Measurements from ENCODE around the gene ADAMTS12. TPM values are rescaled to one million over a fixed set of nuclear protein-coding genes. Genes with fewer than 3 reads are reported as not detected.

ADAMTS12 gene
- total and polyA plus RNA-seq, 10 of the 15 experiments (the other 5 are each of a cell fraction or from before 2014, with no cell fraction given) = 0.11 to 35.8 (median 20.7) TPM

GRCh38 chr5:33733225-33733624 is 158.6 kb downstream of the ADAMTS12 start:
- BruUV-seq (replicated peaks) = no TSS peak
- RAD21 ChIA-PET (ENCODE audit: unreplicated experiment) = interaction anchor here (2.1 kb wide), 1 partner anchor 201 kb away, joined by 6 read pairs; no protein-coding TSS in a partner anchor
- H3K27ac ChIP-seq (ENCODE audit: control insufficient read depth, insufficient read depth) = no peak overlapping the region
- no peak for FAIRE-seq
- no peak for TF ChIP-seq HSF1 (IDR thresholded peaks at IDR 0.05; ENCODE audit: low read depth, low read length)
- TF ChIP-seq MYB (IDR thresholded peaks at IDR 0.05; ENCODE audit: borderline replicate concordance, low read depth, low read length) = no peak
- no peak for TF ChIP-seq RB1 (IDR thresholded peaks at IDR 0.05; ENCODE audit: borderline replicate concordance)
- TF ChIP-seq HCFC1 (IDR thresholded peaks at IDR 0.05; ENCODE audit: low read length) = no peak
- H3K4me1 ChIP-seq (ENCODE audit: control insufficient read depth, insufficient read depth, low read length) = no peaks in the 10 kb centered on the region
- POLR2A ChIA-PET = no interaction called here
- no peaks in the 10 kb centered on the region; the same call in 2 of the 3 replicates for H3K9me3 ChIP-seq (replicated peaks; ENCODE audit: control insufficient read depth, insufficient read depth, low read length)
- no peaks in the 10 kb centered on the region for H3K27me3 ChIP-seq (replicated peaks in 1 of 2; ENCODE audit: control insufficient read depth in 2 of 2, insufficient read depth in 2 of 2, low read length in 1 of 2)
- SMC1A ChIA-PET (ENCODE audit: uncharacterized antibody, unreplicated experiment) = interaction anchor here (2.2 kb wide), 1 partner anchor 11 kb away, joined by 7 read pairs; no protein-coding TSS in a partner anchor
- 21% methylated on average over 3 of the region's 3 CpGs for WGBS (ENCODE audit: insufficient coverage, insufficient replicate concordance, low lambda C conversion rate, missing lambda C conversion rate)
- in situ Hi-C loops (cut with MboI) = no loop called here
- no peak overlapping the region for H3K9ac ChIP-seq (ENCODE audit: control insufficient read depth, insufficient read depth, low read length)
- H4K20me1 ChIP-seq (ENCODE audit: control insufficient read depth, insufficient read depth) = no peaks in the 10 kb centered on the region
- H3K79me2 ChIP-seq (ENCODE audit: control insufficient read depth, insufficient read depth, low read length) = no peaks in the 10 kb centered on the region
- no peak for DNase-seq (ENCODE audit: low read depth, low spot score)
- H3K4me2 ChIP-seq (ENCODE audit: control insufficient read depth, insufficient read depth) = no peak overlapping the region
- CTCF ChIA-PET = interaction anchor here (0.8 kb wide), 1 partner anchor 12 kb away, joined by 4 read pairs; no protein-coding TSS in a partner anchor
- intact Hi-C loops (cut with micrococcal nuclease; ENCODE audit: unreplicated experiment) = no loop called here
- H3K36me3 ChIP-seq (ENCODE audit: control insufficient read depth in 2 of 2, insufficient read depth in 2 of 2, low read length in 1 of 2) = no peaks in the 10 kb centered on the region
- no peak for ATAC-seq
- no peak overlapping the region for H2AFZ ChIP-seq (ENCODE audit: control insufficient read depth, low read depth, low read length)
- H3K4me3 ChIP-seq = no peak overlapping the region
